H1 (cell line): ENCODE measurements around the gene ACTL7A. TPM values are rescaled to one million over a fixed set of nuclear protein-coding genes. Genes with fewer than 3 reads are reported as not detected.

Experiments used
- CTCF ChIA-PET: fragments of 300-600 bp; sonication (Branson Sonifier 250); formaldehyde crosslinking; loops from one replicate; lab custom pipeline; 2021; ENCODE audit not compliant: partially characterized antibody; lab: Charles Lee
- POLR2A ChIA-PET: fragments of 300-600 bp; sonication (Branson Sonifier 250); formaldehyde crosslinking; loops from one replicate; lab custom pipeline; 2021; ENCODE audit warnings: inconsistent platforms; ENCODE audit not compliant: partially characterized antibody; lab: Charles Lee
- DNase-seq, 2 experiments: peaks; one replicate each; pipeline versions ENCODE4 v3.0.0 to v3.0.0-alpha.2; 2010 to 2022; ENCODE audit warnings: low spot score in 2 of 2, low read depth in 1 of 2, mixed read lengths in 1 of 2
- FAIRE-seq: peaks from 2 replicates; lab custom pipeline; 2011; peaks lifted over from hg19 to GRCh38; lab: Jason Lieb, UNC
- H2AFZ ChIP-seq: 2 replicates; pipeline ENCODE4 v1.8.1; 2012; ENCODE audit warnings: low read length, inconsistent platforms
- H2AK5ac ChIP-seq: 2 replicates; pipeline ENCODE4 v1.6.1; 2013; ENCODE audit warnings: low read depth, low read length
- H2BK120ac ChIP-seq: replicated peaks from 2 replicates; pipeline ENCODE3; 2013; ENCODE audit warnings: low read depth, low read length, inconsistent platforms
- H2BK12ac ChIP-seq: 2 replicates; pipeline ENCODE4 v1.6.1; 2013; ENCODE audit warnings: low read depth, low read length
- H2BK15ac ChIP-seq: 2 replicates; pipeline ENCODE4 v1.6.1; 2013; ENCODE audit warnings: low read length
- H2BK20ac ChIP-seq: 2 replicates; pipeline ENCODE4 v1.6.1; 2013; ENCODE audit warnings: low read length
- H2BK5ac ChIP-seq: 2 replicates; pipeline ENCODE4 v1.6.1; 2013; ENCODE audit warnings: low read depth, low read length
- H3K14ac ChIP-seq: 2 replicates; pipeline ENCODE4 v1.6.1; 2013; ENCODE audit warnings: inconsistent platforms; ENCODE audit not compliant: insufficient read length
- H3K18ac ChIP-seq: 2 replicates; pipeline ENCODE4 v1.6.1; 2013; ENCODE audit warnings: low read length; ENCODE audit errors: extremely low read depth
- H3K23ac ChIP-seq: 2 replicates; pipeline ENCODE4 v1.6.1; 2013; ENCODE audit warnings: inconsistent platforms; ENCODE audit not compliant: insufficient read length
- H3K23me2 ChIP-seq: 2 replicates; pipeline ENCODE4 v1.6.1; 2013; ENCODE audit warnings: low read depth, low read length
- H3K27ac ChIP-seq: 2 replicates; pipeline ENCODE4 v1.6.1; 2011; ENCODE audit warnings: low read depth, low read length, inconsistent platforms
- H3K27me3 ChIP-seq, 4 experiments: replicated peaks in 1 of 4; 1 replicate in 1 of 4; 2 replicates in 3 of 4; pipeline versions ENCODE4 v1.6.1 to v1.8.1; 2011 to 2013; ENCODE audit warnings: low read length in 3 of 4, mild to moderate bottlenecking in 3 of 4, inconsistent platforms in 2 of 4, mixed read lengths in 2 of 4, moderate library complexity in 1 of 4; ENCODE audit not compliant: control insufficient read depth in 3 of 4, insufficient read depth in 3 of 4; ENCODE audit errors: extremely low read depth in 1 of 4
- H3K36me3 ChIP-seq, 4 experiments: 2 replicates each; pipeline versions ENCODE4 v1.6.1 to v1.8.1; 2011 to 2013; ENCODE audit warnings: mild to moderate bottlenecking in 4 of 4, low read length in 3 of 4, moderate library complexity in 2 of 4, control low read depth in 1 of 4, inconsistent platforms in 1 of 4; ENCODE audit not compliant: insufficient read depth in 4 of 4, control insufficient read depth in 2 of 4
- H3K4ac ChIP-seq: replicated peaks from 2 replicates; pipeline ENCODE3; 2013; ENCODE audit warnings: low read length, low read depth, mixed read lengths, inconsistent platforms; ENCODE audit not compliant: insufficient read length
- H3K4me1 ChIP-seq, 4 experiments: replicated peaks in 1 of 4; 1 replicate in 1 of 4; 2 replicates in 3 of 4; pipeline versions ENCODE4 v1.6.1 to v1.8.1; 2011 to 2013; ENCODE audit warnings: low read length in 3 of 4, inconsistent platforms in 2 of 4, mixed read lengths in 1 of 4; ENCODE audit not compliant: insufficient read depth in 4 of 4, control insufficient read depth in 3 of 4
- H3K4me2 ChIP-seq, 2 experiments: 2 replicates each; pipeline versions ENCODE4 v1.6.1 to v1.8.1; 2011 to 2013; ENCODE audit warnings: low read depth in 2 of 2, low read length in 2 of 2, control low read depth in 1 of 2, inconsistent platforms in 1 of 2, mild to moderate bottlenecking in 1 of 2; ENCODE audit not compliant: insufficient read depth in 1 of 2
- H3K4me3 ChIP-seq, 4 experiments: fragments of 200-600, 300-600 bp in 1 of 4; sonication (generic), shearing (Covaris generic), sonication (Bioruptor Twin) in 1 of 4; 2 replicates each; pipeline versions ENCODE4 v1.5.1 to v1.8.1; 2011 to 2016; ENCODE audit warnings: low read length in 4 of 4, low read depth in 3 of 4, control low read depth in 2 of 4, inconsistent platforms in 2 of 4, mild to moderate bottlenecking in 2 of 4, mixed read lengths in 1 of 4, moderate library complexity in 1 of 4; ENCODE audit not compliant: insufficient read depth in 2 of 4; ENCODE audit errors: extremely low read depth in 1 of 4
- H3K56ac ChIP-seq: replicated peaks from 2 replicates; pipeline ENCODE3; 2013; ENCODE audit warnings: low read depth, mild to moderate bottlenecking, mixed read lengths, low read length, inconsistent platforms; ENCODE audit not compliant: insufficient read length
- H3K79me1 ChIP-seq: 2 replicates; pipeline ENCODE4 v1.6.1; 2013; ENCODE audit warnings: low read depth, low read length, control low read depth
- H3K79me2 ChIP-seq, 2 experiments: 2 replicates each; pipeline versions ENCODE4 v1.6.1 to v1.8.1; 2012 to 2013; ENCODE audit warnings: low read length in 2 of 2, mild to moderate bottlenecking in 2 of 2, inconsistent platforms in 1 of 2; ENCODE audit not compliant: insufficient read depth in 2 of 2, control insufficient read depth in 1 of 2
- H3K9ac ChIP-seq, 4 experiments: replicated peaks in 1 of 4; 1 replicate in 1 of 4; 2 replicates in 3 of 4; pipeline versions ENCODE4 v1.6.1 to v1.8.1; 2011 to 2013; ENCODE audit warnings: low read depth in 3 of 4, low read length in 3 of 4, control low read depth in 2 of 4, mild to moderate bottlenecking in 2 of 4, moderate library complexity in 2 of 4, inconsistent platforms in 1 of 4; ENCODE audit errors: extremely low read depth in 1 of 4
- H3K9me3 ChIP-seq, 2 experiments: 2 replicates each; pipeline versions ENCODE4 v1.6.1 to v1.8.1; 2012 to 2013; ENCODE audit warnings: mild to moderate bottlenecking in 2 of 2, moderate library complexity in 2 of 2, control low read depth in 1 of 2, inconsistent platforms in 1 of 2, low read depth in 1 of 2, low read length in 1 of 2, mixed read lengths in 1 of 2; ENCODE audit not compliant: insufficient read depth in 2 of 2
- H4K20me1 ChIP-seq, 2 experiments: replicated peaks in 1 of 2; 2 replicates each; pipeline versions ENCODE3 to v1.8.1; 2011 to 2013; ENCODE audit warnings: inconsistent platforms in 2 of 2, low read length in 2 of 2, mild to moderate bottlenecking in 1 of 2; ENCODE audit not compliant: insufficient read depth in 2 of 2, control insufficient read depth in 1 of 2
- H4K5ac ChIP-seq: 2 replicates; pipeline ENCODE4 v1.6.1; 2013; ENCODE audit warnings: low read length, low read depth, mixed read lengths, inconsistent platforms; ENCODE audit not compliant: insufficient read length
- H4K8ac ChIP-seq: 2 replicates; pipeline ENCODE4 v1.8.0; 2013; ENCODE audit warnings: mild to moderate bottlenecking, moderate library complexity, low read length, inconsistent platforms; ENCODE audit not compliant: insufficient read depth; ENCODE audit errors: extremely low read depth
- H4K91ac ChIP-seq: replicated peaks from 2 replicates; pipeline ENCODE3; 2013; ENCODE audit warnings: low read length, mixed read lengths, inconsistent platforms; ENCODE audit not compliant: insufficient read length
- HDAC6 ChIP-seq: IDR thresholded peaks from one replicate; pipeline ENCODE4 v1.7.1; 2012; ENCODE audit warnings: low read depth, mild to moderate bottlenecking, inconsistent platforms, low read length, moderate library complexity
- POU5F1 ChIP-seq: IDR thresholded peaks from 2 replicates; pipeline ENCODE4 v1.6.1; 2011; ENCODE audit warnings: low read depth, mild to moderate bottlenecking, low read length, moderate library complexity
- RBBP5 ChIP-seq: IDR thresholded peaks from 2 replicates; pipeline ENCODE4 v1.7.1; 2012; ENCODE audit warnings: low read depth, mild to moderate bottlenecking, inconsistent platforms, low read length, moderate library complexity, borderline replicate concordance
- SP1 ChIP-seq: IDR thresholded peaks from 2 replicates; pipeline ENCODE4 v1.6.1; 2011; ENCODE audit warnings: low read depth, low read length
- WGBS, 2 experiments: shearing (Covaris generic) in 1 of 2; methylation state at CpG; one replicate each; pipeline versions ENCODE4 v1.1.6 to v1.1.7; 2013 to 2015; ENCODE audit warnings: low lambda C conversion rate in 2 of 2, mixed read lengths in 2 of 2, inconsistent platforms in 1 of 2, low coverage in 1 of 2, missing lambda C conversion rate in 1 of 2; ENCODE audit not compliant: insufficient replicate concordance in 2 of 2, insufficient coverage in 1 of 2, insufficient read length in 1 of 2; ENCODE audit errors: extremely low coverage in 1 of 2, missing lambda C conversion rate in 1 of 2; 5-methylcytosine and 5-hydroxymethylcytosine counted together
- polyA plus RNA-seq, 7 experiments: library from polyadenylated mRNA; depleted of rRNA in 3 of 7; stranded (reverse) in 5 of 7; unstranded in 2 of 7; fragments of >200 nt in 5 of 7; fragments of 200-250 nt in 2 of 7; gene quantifications; 1 replicate in 5 of 7; 2 replicates in 1 of 7; 4 replicates in 1 of 7; pipeline versions ENCODE4 v1.2.1 to v1.2.3, GENCODE V29; 2011 to 2013; ENCODE audit warnings: missing spikeins in 2 of 7, mixed read lengths in 2 of 7
- total RNA-seq: library from RNA; stranded (reverse); fragmentation: NEBNext Ultra II Directional; extraction: Animal tissue kit (Norgen Biotek cat#: 25700); gene quantifications from 2 replicates; pipeline ENCODE4 v1.2.1, GENCODE V29; 2021

Gene ACTL7A
- total and polyA plus RNA-seq, 2 of the 8 experiments (the other 6 are each of a cell fraction or from before 2014, with no cell fraction given): not detected

DNA sequence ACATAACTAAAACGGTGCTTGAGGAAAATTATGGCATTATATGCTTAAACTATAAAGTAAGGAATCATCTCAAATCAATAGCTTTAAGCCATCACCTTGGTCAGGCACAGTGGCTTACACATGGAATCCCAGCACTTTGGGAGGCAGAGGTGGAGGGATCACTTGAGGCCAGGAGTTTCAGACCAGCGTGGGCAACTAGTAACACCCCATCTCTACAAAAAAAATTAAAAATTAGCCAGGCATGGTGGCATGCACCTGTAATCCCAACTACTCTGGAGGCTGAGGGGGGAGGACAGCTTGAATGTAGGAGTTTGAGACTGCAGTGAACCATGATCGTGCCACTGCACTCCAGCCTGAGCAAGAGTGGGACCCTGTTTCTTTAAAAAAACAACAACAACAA is 22.6 kb downstream of the ACTL7A start:
- H3K9me3 ChIP-seq: no peaks in the 10 kb centered on the region
- no peaks in the 10 kb centered on the region for H4K20me1 ChIP-seq
- no peak for TF ChIP-seq HDAC6
- TF ChIP-seq POU5F1: no peak
- no peak for TF ChIP-seq SP1
- TF ChIP-seq RBBP5: no peak
- TF ChIP-seq, all 59 proteins: peak for 0
- H3K23ac ChIP-seq: no peak overlapping the region
- H3K36me3 ChIP-seq: peaks cover 2 to 36% (median 16%) of the 10 kb centered on the region in 4 experiments
- H3K4me1 ChIP-seq: no peaks in the 10 kb centered on the region
- CTCF ChIA-PET: interaction anchor here (1.0 to 1.2 kb wide), 2 partner anchors 15 to 314 kb away, joined by 4 to 5 read pairs; no protein-coding TSS in a partner anchor
- no peak overlapping the region for H3K56ac ChIP-seq
- POLR2A ChIA-PET: no interaction called here
- no peak overlapping the region for H3K27ac ChIP-seq
- FAIRE-seq (no peak), DNase-seq (no peak)
- no peak overlapping the region for H3K4me3 ChIP-seq
- no peak overlapping the region for H2BK20ac ChIP-seq
- no peak overlapping the region for H3K9ac ChIP-seq
- H2BK12ac ChIP-seq: no peak overlapping the region
- WGBS, 2 experiments: 91% methylated on average over 3 of the region's 3 CpGs; no CpG with 5 or more reads in 1 of the 2 experiments
- H2BK15ac ChIP-seq: no peak overlapping the region
- no peak overlapping the region for H3K18ac ChIP-seq
- no peak overlapping the region for H2AK5ac ChIP-seq
- no peak overlapping the region for H3K14ac ChIP-seq
- H3K79me2 ChIP-seq: no peaks in the 10 kb centered on the region
- H4K91ac ChIP-seq: no peak overlapping the region
- H3K4me2 ChIP-seq: no peak overlapping the region
- H2BK5ac ChIP-seq: no peak overlapping the region
- no peaks in the 10 kb centered on the region for H3K23me2 ChIP-seq
- H3K79me1 ChIP-seq: no peaks in the 10 kb centered on the region
- no peak overlapping the region for H3K4ac ChIP-seq
- H4K5ac ChIP-seq: no peak overlapping the region
- no peak overlapping the region for H2BK120ac ChIP-seq
- H4K8ac ChIP-seq: no peak overlapping the region; the same call in 1 of the 2 replicates
- no peaks in the 10 kb centered on the region for H3K27me3 ChIP-seq
- H2AFZ ChIP-seq: no peak overlapping the region
